ENCODE results near the gene LNX1. TPM values are rescaled to one million over a fixed set of nuclear protein-coding genes. Genes with fewer than 3 reads are reported as not detected.

Gene LNX1
- total and polyA plus RNA-seq, 2 donors (not counting 3 experiments of a cell fraction or from before 2014, with no cell fraction given), result 0.72 to 1.3 TPM

DNA sequence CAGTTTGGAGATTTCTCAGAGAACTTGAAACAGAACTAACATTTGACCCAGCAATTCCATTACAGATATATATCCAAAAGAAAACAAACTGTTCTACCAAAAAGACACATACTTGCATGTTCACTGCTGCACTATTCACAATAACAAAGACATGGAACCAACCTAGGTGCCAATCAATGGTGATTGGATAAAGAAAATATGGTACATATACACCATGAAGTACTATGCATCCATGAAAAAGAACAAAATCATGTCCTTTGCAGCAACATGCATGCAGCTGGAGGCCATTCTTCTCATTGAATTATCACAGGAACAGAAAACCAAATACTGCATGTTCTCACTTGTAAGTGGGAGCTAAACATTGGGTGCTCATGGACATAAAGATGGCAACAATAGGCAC, 47.6 kb upstream of the LNX1 start:
- no peaks in the 10 kb centered on the region for H4K20me1 ChIP-seq (replicated peaks; ENCODE audit: control insufficient read depth, extremely low read depth, insufficient read depth, low read length)
- peaks cover 5 to 8% of the 10 kb centered on the region in 2 experiments for H3K27me3 ChIP-seq (ENCODE audit: control insufficient read depth in 2 of 2, insufficient read depth in 2 of 2, low read length in 2 of 2)
- no peak for DNase-seq (ENCODE audit: low read depth, low spot score)
- ChIA-PET POLR2A (no interaction called here), CTCF (no interaction called here)
- no peak overlapping the region for H3K9ac ChIP-seq (replicated peaks; ENCODE audit: extremely low read depth, insufficient read depth, low read length)
- H3K9me1 ChIP-seq (replicated peaks; ENCODE audit: control insufficient read depth, extremely low read depth, insufficient read depth, low read length), result no peaks in the 10 kb centered on the region
- intact Hi-C loops (cut with micrococcal nuclease), result no loop called here
- BruUV-seq (replicated peaks), result no TSS peak
- H3K9me3 ChIP-seq (replicated peaks; ENCODE audit: control insufficient read depth, insufficient read depth, low read length), result no peaks in the 10 kb centered on the region
- H3K4me3 ChIP-seq (replicated peaks in 1 of 3; ENCODE audit: insufficient read depth in 1 of 3, low read depth in 1 of 3, low read length in 3 of 3), result no peak overlapping the region
- H3K79me2 ChIP-seq (ENCODE audit: control insufficient read depth, insufficient read depth, low read length), result no peaks in the 10 kb centered on the region
- no peak for TF ChIP-seq GATA2 (IDR thresholded peaks at IDR 0.05; ENCODE audit: insufficient read depth, insufficient read length, low read depth, low read length)
- TF ChIP-seq, protein P1, sequence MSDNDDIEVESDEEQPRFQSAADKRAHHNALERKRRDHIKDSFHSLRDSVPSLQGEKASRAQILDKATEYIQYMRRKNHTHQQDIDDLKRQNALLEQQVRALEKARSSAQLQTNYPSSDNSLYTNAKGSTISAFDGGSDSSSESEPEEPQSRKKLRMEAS (IDR thresholded peaks at IDR 0.05; ENCODE audit: insufficient read depth, insufficient read length), result no peak
- no peak for TF ChIP-seq POLR2AphosphoS5 (IDR thresholded peaks at IDR 0.05; ENCODE audit: insufficient read depth, low read depth, low read length)
- TF ChIP-seq EZH2 (IDR thresholded peaks at IDR 0.05; ENCODE audit: borderline replicate concordance, low read depth, low read length, severe bottlenecking), result no peak
- TF ChIP-seq JUN (IDR thresholded peaks at IDR 0.05; ENCODE audit: borderline replicate concordance, insufficient read depth, insufficient read length, low read depth), result no peak
- no peak for TF ChIP-seq POLR2A (IDR thresholded peaks at IDR 0.05; ENCODE audit: low read depth, low read length)
- no peak for TF ChIP-seq MYC (IDR thresholded peaks at IDR 0.05; ENCODE audit: low read depth, low read length)
- TF ChIP-seq FOS (IDR thresholded peaks at IDR 0.05; ENCODE audit: borderline replicate concordance, insufficient read depth, low read length), result no peak
- TF ChIP-seq, protein P2, sequence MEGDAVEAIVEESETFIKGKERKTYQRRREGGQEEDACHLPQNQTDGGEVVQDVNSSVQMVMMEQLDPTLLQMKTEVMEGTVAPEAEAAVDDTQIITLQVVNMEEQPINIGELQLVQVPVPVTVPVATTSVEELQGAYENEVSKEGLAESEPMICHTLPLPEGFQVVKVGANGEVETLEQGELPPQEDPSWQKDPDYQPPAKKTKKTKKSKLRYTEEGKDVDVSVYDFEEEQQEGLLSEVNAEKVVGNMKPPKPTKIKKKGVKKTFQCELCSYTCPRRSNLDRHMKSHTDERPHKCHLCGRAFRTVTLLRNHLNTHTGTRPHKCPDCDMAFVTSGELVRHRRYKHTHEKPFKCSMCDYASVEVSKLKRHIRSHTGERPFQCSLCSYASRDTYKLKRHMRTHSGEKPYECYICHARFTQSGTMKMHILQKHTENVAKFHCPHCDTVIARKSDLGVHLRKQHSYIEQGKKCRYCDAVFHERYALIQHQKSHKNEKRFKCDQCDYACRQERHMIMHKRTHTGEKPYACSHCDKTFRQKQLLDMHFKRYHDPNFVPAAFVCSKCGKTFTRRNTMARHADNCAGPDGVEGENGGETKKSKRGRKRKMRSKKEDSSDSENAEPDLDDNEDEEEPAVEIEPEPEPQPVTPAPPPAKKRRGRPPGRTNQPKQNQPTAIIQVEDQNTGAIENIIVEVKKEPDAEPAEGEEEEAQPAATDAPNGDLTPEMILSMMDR (IDR thresholded peaks at IDR 0.05; ENCODE audit: extremely low read depth in 1 of 2, insufficient read depth in 1 of 2, low read depth in 1 of 2, low read length in 2 of 2), result no peak
- no peak overlapping the region for H2AFZ ChIP-seq (ENCODE audit: low read depth, low read length)
- H3K36me3 ChIP-seq (ENCODE audit: control insufficient read depth in 2 of 2, extremely low read depth in 1 of 2, insufficient read depth in 2 of 2, low read length in 2 of 2), result no peaks in the 10 kb centered on the region
- no peak overlapping the region for H3K4me2 ChIP-seq (ENCODE audit: insufficient read depth, low read length)
- H3K4me1 ChIP-seq (ENCODE audit: control insufficient read depth, extremely low read depth, insufficient read depth, low read length), result no peaks in the 10 kb centered on the region
- H3K27ac ChIP-seq (ENCODE audit: insufficient read depth, low read depth, low read length), result no peak overlapping the region
- dilution Hi-C loops (cut with MboI; ENCODE audit: extremely low pct_ligation_motif_present, low sequenced_read_pairs), result no loop called here
- no peak for FAIRE-seq

Data from endothelial cell of umbilical vein (primary cell).